Measurements from ENCODE around the gene DGAT2.

DGAT2 gene

GRCh38 chr11:75777461-75778110 is 9.0 kb downstream of the DGAT2 start:
- in situ Hi-C loops (cut with MboI; ENCODE audit: low sequenced_read_pairs): no loop called here

GRCh38 chr11:75778962-75779361 is 10.4 kb downstream of the DGAT2 start:
- in situ Hi-C loops (cut with MboI; ENCODE audit: low sequenced_read_pairs): no loop called here

- in situ Hi-C loops (cut with MboI; ENCODE audit: low sequenced_read_pairs): no loop called here
Observed at GRCh38 chr11:75779960-75780359, 11.4 kb downstream of the DGAT2 start.

GRCh38 chr11:75780888-75781287 is 12.3 kb downstream of the DGAT2 start:
- in situ Hi-C loops (cut with MboI; ENCODE audit: low sequenced_read_pairs): no loop called here

GRCh38 chr11:75781296-75781695 is 12.7 kb downstream of the DGAT2 start:
- in situ Hi-C loops (cut with MboI; ENCODE audit: low sequenced_read_pairs): no loop called here

GRCh38 chr11:75781831-75782230 is 13.3 kb downstream of the DGAT2 start:
- in situ Hi-C loops (cut with MboI; ENCODE audit: low sequenced_read_pairs): no loop called here

GRCh38 chr11:75782540-75783263 is 14.1 kb downstream of the DGAT2 start:
- in situ Hi-C loops (cut with MboI; ENCODE audit: low sequenced_read_pairs): no loop called here

GRCh38 chr11:75783416-75784084 is 15.0 kb downstream of the DGAT2 start:
- in situ Hi-C loops (cut with MboI; ENCODE audit: low sequenced_read_pairs): no loop called here

GRCh38 chr11:75784085-75784478 is 15.5 kb downstream of the DGAT2 start:
- in situ Hi-C loops (cut with MboI; ENCODE audit: low sequenced_read_pairs): no loop called here

GRCh38 chr11:75784506-75784905 is 15.9 kb downstream of the DGAT2 start:
- in situ Hi-C loops (cut with MboI; ENCODE audit: low sequenced_read_pairs): no loop called here

GRCh38 chr11:75785187-75785586 is 16.6 kb downstream of the DGAT2 start:
- in situ Hi-C loops (cut with MboI; ENCODE audit: low sequenced_read_pairs): no loop called here

GRCh38 chr11:75786101-75786736 is 17.6 kb downstream of the DGAT2 start:
- in situ Hi-C loops (cut with MboI; ENCODE audit: low sequenced_read_pairs): no loop called here

- in situ Hi-C loops (cut with MboI; ENCODE audit: low sequenced_read_pairs): no loop called here
Observed at GRCh38 chr11:75789521-75789920, 20.9 kb downstream of the DGAT2 start.

- in situ Hi-C loops (cut with MboI; ENCODE audit: low sequenced_read_pairs): no loop called here
Observed at GRCh38 chr11:75790986-75791385, 22.4 kb downstream of the DGAT2 start.

- in situ Hi-C loops (cut with MboI; ENCODE audit: low sequenced_read_pairs): no loop called here
Observed at GRCh38 chr11:75792127-75792731, 23.7 kb downstream of the DGAT2 start.

GRCh38 chr11:75792997-75793800 is 24.6 kb downstream of the DGAT2 start:
- in situ Hi-C loops (cut with MboI; ENCODE audit: low sequenced_read_pairs): no loop called here

- in situ Hi-C loops (cut with MboI; ENCODE audit: low sequenced_read_pairs): no loop called here
Observed at GRCh38 chr11:75793966-75794365, 25.4 kb downstream of the DGAT2 start.

- in situ Hi-C loops (cut with MboI; ENCODE audit: low sequenced_read_pairs): no loop called here
Observed at GRCh38 chr11:75795276-75796090, 26.9 kb downstream of the DGAT2 start.

GRCh38 chr11:75796091-75796435 is 27.5 kb downstream of the DGAT2 start:
- in situ Hi-C loops (cut with MboI; ENCODE audit: low sequenced_read_pairs): no loop called here

GRCh38 chr11:75797116-75797515 is 28.5 kb downstream of the DGAT2 start:
- in situ Hi-C loops (cut with MboI; ENCODE audit: low sequenced_read_pairs): no loop called here
